Natural killer cell (primary cell): ENCODE measurements around the gene PLXNA4. TPM values are rescaled to one million over a fixed set of nuclear protein-coding genes. Genes with fewer than 3 reads are reported as not detected.

ENCODE experiments used
- ATAC-seq, 3 donors: fragments of 150-1000 bp in 2 of 3; fragments of 200-7000 bp in 1 of 3; cut with Tn5 transposase; 1 replicate in 1 of 3; 2 replicates in 2 of 3; pipeline ENCODE4 v1.10.0; 2021; ENCODE audit warnings: mild to moderate bottlenecking in 2 of 3, moderate library complexity in 2 of 3
- DNase-seq, 2 donors: peaks; one replicate each; pipeline versions ENCODE4 v3.0.0 to v3.0.0-alpha.2; 2013 to 2021; ENCODE audit warnings: mixed read lengths in 1 of 2
- H3K27ac ChIP-seq: one replicate; pipeline ENCODE4 v1.5.1; 2013; ENCODE audit warnings: mild to moderate bottlenecking, low read length
- H3K27me3 ChIP-seq: one replicate; pipeline ENCODE4 v1.6.1; 2013; ENCODE audit warnings: low read length; ENCODE audit not compliant: control insufficient read depth, insufficient read depth
- H3K36me3 ChIP-seq: one replicate; pipeline ENCODE4 v1.6.1; 2013; ENCODE audit warnings: low read length; ENCODE audit not compliant: control insufficient read depth, insufficient read depth
- H3K4me1 ChIP-seq: one replicate; pipeline ENCODE4 v1.6.1; 2013; ENCODE audit warnings: low read length; ENCODE audit not compliant: control insufficient read depth, insufficient read depth
- H3K4me3 ChIP-seq: one replicate; pipeline ENCODE4 v1.5.1; 2013; ENCODE audit warnings: low read length
- H3K9me3 ChIP-seq: one replicate; pipeline ENCODE4 v1.6.1; 2013; ENCODE audit warnings: low read length; ENCODE audit not compliant: control insufficient read depth, insufficient read depth
- H3K27ac Mint-ChIP-seq, 2 donors: one replicate each; pipeline ENCODE4 v1.8.0; 2022; ENCODE audit warnings: mild to moderate bottlenecking in 2 of 2, mixed read lengths in 2 of 2, moderate library complexity in 1 of 2
- H3K27me3 Mint-ChIP-seq, 2 donors: one replicate each; pipeline ENCODE4 v1.8.0; 2022; ENCODE audit warnings: low read depth in 2 of 2, mixed read lengths in 2 of 2
- H3K36me3 Mint-ChIP-seq: one replicate; pipeline ENCODE4 v1.8.0; 2022; ENCODE audit warnings: mixed read lengths
- H3K4me1 Mint-ChIP-seq, 2 donors: one replicate each; pipeline ENCODE4 v1.8.0; 2022; ENCODE audit warnings: mixed read lengths in 2 of 2
- H3K4me3 Mint-ChIP-seq: one replicate; pipeline ENCODE4 v1.8.0; 2022; ENCODE audit warnings: mild to moderate bottlenecking, moderate library complexity, mixed read lengths
- H3K9me3 Mint-ChIP-seq, 2 donors: one replicate each; pipeline ENCODE4 v1.8.0; 2022; ENCODE audit warnings: mixed read lengths in 2 of 2
- WGBS: methylation state at CpG from one replicate; pipeline ENCODE4 v1.1.7; 2013; ENCODE audit warnings: missing lambda C conversion rate; ENCODE audit not compliant: insufficient coverage; 5-methylcytosine and 5-hydroxymethylcytosine counted together
- intact Hi-C: fragments of 100-400 bp; cut with micrococcal nuclease; formaldehyde crosslinking; loops from one replicate; pipeline ENCODE4 v1.14.2; 2022
- total RNA-seq, 4 donors: library from RNA; stranded (reverse); fragments of 120-200 nt in 1 of 4; gene quantifications; one replicate each; pipeline versions ENCODE4 v1.2.3 to v1.2.4, GENCODE V29; 2013 to 2022
- TF ChIP-seq, protein P1 (sequence below): fragments of 200-600 bp; IDR thresholded peaks from one replicate; pipeline ENCODE4 v1.8.0; 2022; ENCODE audit warnings: antibody characterized with exemption

The PLXNA4 gene
- total RNA-seq, 3 donors from 2014 or later (not counting 1 experiment from before 2014, with no cell fraction given): 5.1 to 15.3 (median 10.9) TPM

DNA sequence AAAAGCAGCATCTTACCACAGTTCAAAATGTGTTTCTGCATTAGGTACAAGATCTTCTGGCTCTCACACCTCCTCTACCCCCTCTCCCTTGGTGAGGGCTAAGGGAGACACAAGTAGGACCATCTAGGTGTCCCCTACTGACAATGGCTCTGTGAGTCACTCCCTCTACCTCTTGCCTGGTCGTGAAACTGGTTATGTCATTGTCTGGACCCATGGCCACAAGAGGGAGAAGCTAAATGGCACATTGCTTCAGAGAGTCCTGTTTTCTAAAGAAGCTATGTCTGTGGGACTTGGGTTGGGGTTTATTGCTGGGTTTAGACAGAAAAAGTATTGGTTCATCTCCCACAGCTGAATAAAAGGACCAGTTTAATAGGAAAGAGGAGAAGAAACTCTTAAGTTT, 4.0 kb upstream of the PLXNA4 start:
- TF ChIP-seq, protein P1, sequence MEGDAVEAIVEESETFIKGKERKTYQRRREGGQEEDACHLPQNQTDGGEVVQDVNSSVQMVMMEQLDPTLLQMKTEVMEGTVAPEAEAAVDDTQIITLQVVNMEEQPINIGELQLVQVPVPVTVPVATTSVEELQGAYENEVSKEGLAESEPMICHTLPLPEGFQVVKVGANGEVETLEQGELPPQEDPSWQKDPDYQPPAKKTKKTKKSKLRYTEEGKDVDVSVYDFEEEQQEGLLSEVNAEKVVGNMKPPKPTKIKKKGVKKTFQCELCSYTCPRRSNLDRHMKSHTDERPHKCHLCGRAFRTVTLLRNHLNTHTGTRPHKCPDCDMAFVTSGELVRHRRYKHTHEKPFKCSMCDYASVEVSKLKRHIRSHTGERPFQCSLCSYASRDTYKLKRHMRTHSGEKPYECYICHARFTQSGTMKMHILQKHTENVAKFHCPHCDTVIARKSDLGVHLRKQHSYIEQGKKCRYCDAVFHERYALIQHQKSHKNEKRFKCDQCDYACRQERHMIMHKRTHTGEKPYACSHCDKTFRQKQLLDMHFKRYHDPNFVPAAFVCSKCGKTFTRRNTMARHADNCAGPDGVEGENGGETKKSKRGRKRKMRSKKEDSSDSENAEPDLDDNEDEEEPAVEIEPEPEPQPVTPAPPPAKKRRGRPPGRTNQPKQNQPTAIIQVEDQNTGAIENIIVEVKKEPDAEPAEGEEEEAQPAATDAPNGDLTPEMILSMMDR: no peak
- H3K27ac ChIP-seq: no peak overlapping the region

DNA sequence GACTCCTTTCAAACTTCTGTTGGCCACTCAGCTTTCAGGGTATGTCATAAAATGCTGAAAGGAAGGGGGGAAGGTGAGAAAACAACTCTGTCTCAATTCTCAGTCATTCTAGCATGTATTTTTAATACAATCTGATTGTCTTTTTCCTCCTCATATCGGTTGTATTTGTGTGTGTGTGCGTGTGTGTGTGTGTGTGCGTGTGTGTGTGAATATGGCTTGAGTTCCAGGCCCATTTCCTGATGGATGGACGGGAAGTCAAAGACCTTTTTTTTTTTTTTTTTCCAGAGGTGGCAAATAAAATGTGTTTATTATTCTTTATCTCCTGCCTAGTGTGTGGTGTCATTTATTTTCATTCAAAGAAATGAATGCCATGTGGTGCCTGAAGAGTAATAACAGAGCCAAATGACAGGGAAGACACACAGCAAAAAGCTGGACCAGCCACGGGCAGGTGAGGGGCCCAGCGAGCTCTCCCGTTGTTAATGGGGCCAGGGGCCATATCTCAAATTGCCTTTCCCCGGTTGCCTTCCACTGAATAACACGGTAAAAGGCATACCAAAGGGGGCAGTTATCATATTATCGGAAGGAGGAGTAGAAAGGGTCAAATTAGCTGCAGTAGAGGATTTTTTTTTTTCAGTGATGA, 3.1 kb upstream of the PLXNA4 start:
- TF ChIP-seq, protein P1: no peak
- no peak for ATAC-seq
- peak overlapping the region; percentile 3 for H3K4me3 Mint-ChIP-seq
- H3K27me3 ChIP-seq: peaks cover 33% of the 10 kb centered on the region
- no peaks in the 10 kb centered on the region for H3K9me3 ChIP-seq
- H3K27ac ChIP-seq: no peak overlapping the region
- H3K4me1 ChIP-seq: peaks cover 29% of the 10 kb centered on the region
- intact Hi-C loops: no loop called here
- 93% methylated on average over 8 of the region's 10 CpGs for WGBS
- H3K9me3 Mint-ChIP-seq: no peaks in the 10 kb centered on the region
- DNase-seq: no peak
- H3K27ac Mint-ChIP-seq: no peak overlapping the region
- no peak overlapping the region for H3K4me3 ChIP-seq
- H3K27me3 Mint-ChIP-seq: peaks cover 25 to 38% of the 10 kb centered on the region in 2 donors
- H3K36me3 Mint-ChIP-seq: no peaks in the 10 kb centered on the region
- peaks cover 15 to 32% of the 10 kb centered on the region in 2 donors for H3K4me1 Mint-ChIP-seq
- H3K36me3 ChIP-seq: no peaks in the 10 kb centered on the region

More for the DNA sequence above, 4.0 kb upstream of the PLXNA4 start:
- Histone ChIP-seq H3K27me3 (peaks cover 24% of the 10 kb centered on the region), H3K4me3 (no peak overlapping the region), H3K9me3 (no peaks in the 10 kb centered on the region), H3K4me1 (peaks cover 24% of the 10 kb centered on the region), H3K36me3 (no peaks in the 10 kb centered on the region)
- H3K4me3 Mint-ChIP-seq: no peak overlapping the region
- H3K27me3 Mint-ChIP-seq: peaks cover 16 to 32% of the 10 kb centered on the region in 2 donors
- peak in 2 of 3 donors; percentile 37 to 46 for ATAC-seq
- intact Hi-C loops: loop anchor here (1.0 to 10.0 kb wide), 3 partner anchors 186 to 855 kb away; no protein-coding TSS in a partner anchor
- WGBS: 0% methylated on average over 1 of the region's 1 CpG
- H3K36me3 Mint-ChIP-seq: no peaks in the 10 kb centered on the region
- peak in 1 of 2 donors; percentile 28 for DNase-seq
- no peaks in the 10 kb centered on the region for H3K9me3 Mint-ChIP-seq
- H3K4me1 Mint-ChIP-seq: peaks cover 7 to 23% of the 10 kb centered on the region in 2 donors
- no peak overlapping the region for H3K27ac Mint-ChIP-seq

DNA sequence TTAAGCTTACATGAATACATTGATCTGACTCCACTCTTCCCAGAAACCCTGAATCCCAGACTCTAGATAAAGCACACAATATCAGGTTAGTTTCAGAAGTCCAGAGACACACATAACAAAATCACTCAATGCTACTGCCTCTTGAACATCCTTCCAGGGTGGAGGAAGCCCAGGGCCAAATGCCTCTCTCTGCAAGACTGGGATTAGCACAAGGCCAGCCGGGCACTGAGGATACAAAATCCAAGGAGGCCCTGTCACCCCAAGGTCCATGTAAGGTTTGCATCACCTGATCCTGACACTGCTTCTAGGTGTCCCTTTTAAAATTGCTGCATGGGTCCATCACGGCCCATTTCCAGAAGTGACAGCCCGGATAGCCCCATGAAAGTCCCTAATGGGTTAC, 2.6 kb upstream of the PLXNA4 start:
- WGBS: 91% methylated on average over 3 of the region's 3 CpGs
- intact Hi-C loops: no loop called here
- no peak for DNase-seq
- no peak overlapping the region for H3K27ac Mint-ChIP-seq
- H3K4me3 Mint-ChIP-seq: peak overlapping the region; percentile 13
- H3K9me3 ChIP-seq: no peaks in the 10 kb centered on the region
- no peak overlapping the region for H3K4me3 ChIP-seq
- no peaks in the 10 kb centered on the region for H3K9me3 Mint-ChIP-seq
- no peak overlapping the region for H3K27ac ChIP-seq
- TF ChIP-seq, protein P1: no peak
- no peak for ATAC-seq
- H3K36me3 ChIP-seq: no peaks in the 10 kb centered on the region
- peaks cover 19 to 37% of the 10 kb centered on the region in 2 donors for H3K4me1 Mint-ChIP-seq
- H3K27me3 Mint-ChIP-seq: peaks cover 30 to 42% of the 10 kb centered on the region in 2 donors
- H3K36me3 Mint-ChIP-seq: no peaks in the 10 kb centered on the region
- peaks cover 37% of the 10 kb centered on the region for H3K27me3 ChIP-seq
- peaks cover 33% of the 10 kb centered on the region for H3K4me1 ChIP-seq

DNA sequence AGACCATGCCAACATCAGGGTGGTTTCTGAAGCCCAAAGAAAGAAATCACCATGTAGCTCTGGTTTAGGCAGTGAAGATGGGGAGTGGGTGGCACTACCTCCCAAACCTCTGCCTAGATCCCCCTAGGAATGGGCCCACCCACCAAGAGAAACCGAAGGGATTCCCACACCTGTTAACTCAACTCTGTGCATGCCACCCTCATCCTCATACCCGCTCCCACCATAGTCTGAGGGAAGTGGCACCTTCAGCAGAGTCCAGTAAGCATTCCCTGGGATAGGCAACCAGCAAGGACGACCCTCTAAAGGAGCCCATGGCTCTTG, 1.7 kb upstream of the PLXNA4 start:
- ATAC-seq: no peak
- Histone ChIP-seq H3K27ac (no peak overlapping the region), H3K27me3 (peaks cover 44% of the 10 kb centered on the region), H3K36me3 (no peaks in the 10 kb centered on the region), H3K4me3 (no peak overlapping the region), H3K4me1 (peaks cover 41% of the 10 kb centered on the region), H3K9me3 (no peaks in the 10 kb centered on the region)
- Mint-ChIP-seq H3K9me3 (no peaks in the 10 kb centered on the region), H3K27ac (no peak overlapping the region), H3K4me3 (peak overlapping the region; percentile 79), H3K4me1 (peaks cover 27 to 45% of the 10 kb centered on the region in 2 donors), H3K27me3 (peaks cover 39 to 50% of the 10 kb centered on the region in 2 donors), H3K36me3 (no peaks in the 10 kb centered on the region)
- DNase-seq: no peak
- 69% methylated on average over 3 of the region's 3 CpGs for WGBS
- TF ChIP-seq, protein P1: no peak
- intact Hi-C loops: no loop called here
